T-cell (primary cell): ENCODE results near the gene CIPC. TPM values are rescaled to one million over a fixed set of nuclear protein-coding genes. Genes with fewer than 3 reads are reported as not detected.

Experiments
- ATAC-seq, 4 experiments: fragments of 200-7000 bp in 3 of 4; fragments of 150-1000 bp in 1 of 4; cut with Tn5 transposase; replicated peaks in 1 of 4; 1 replicate in 3 of 4; 2 replicates in 1 of 4; pipeline ENCODE4 v1.10.0; 2021; ENCODE audit warnings: moderate library complexity in 3 of 4, mild to moderate bottlenecking in 2 of 4, moderate number of reproducible peaks in 1 of 4
- CTCF ChIA-PET, 2 donors: fragments of 300-600 bp; sonication (Branson Sonifier 250); formaldehyde crosslinking; loops; one replicate each; lab custom pipeline; 2022; ENCODE audit warnings: antibody characterized with exemption in 2 of 2; lab: Charles Lee
- POLR2A ChIA-PET, 2 donors: fragments of 300-600 bp; sonication (Branson Sonifier 250); formaldehyde crosslinking; loops; one replicate each; lab custom pipeline; 2022; ENCODE audit warnings: antibody characterized with exemption in 2 of 2; lab: Charles Lee
- DNase-seq, 35 experiments: peaks; one replicate each; pipeline versions ENCODE4 v3.0.0 to v3.0.0-alpha.2; 2013 to 2023
- H3K27ac ChIP-seq: one replicate; pipeline ENCODE4 v1.5.1; 2013; ENCODE audit warnings: low read length
- H3K27me3 ChIP-seq, 2 experiments: replicated peaks in 1 of 2; 1 replicate in 1 of 2; 2 replicates in 1 of 2; pipeline versions ENCODE4 v1.6.1 to v1.7.0; 2013; ENCODE audit warnings: low read length in 1 of 2, mixed read lengths in 1 of 2; ENCODE audit not compliant: control insufficient read depth in 2 of 2, insufficient read depth in 2 of 2; ENCODE audit errors: extremely low read depth in 1 of 2
- H3K36me3 ChIP-seq, 2 donors: 1 replicate in 1 of 2; 2 replicates in 1 of 2; pipeline versions ENCODE4 v1.6.1 to v1.7.0; 2013; ENCODE audit warnings: low read length in 1 of 2; ENCODE audit not compliant: control insufficient read depth in 2 of 2, insufficient read depth in 1 of 2; ENCODE audit errors: extremely low read depth in 1 of 2
- H3K4me1 ChIP-seq, 2 experiments: 1 replicate in 1 of 2; 2 replicates in 1 of 2; pipeline versions ENCODE4 v1.6.1 to v1.7.0; 2013; ENCODE audit warnings: low read length in 2 of 2, mixed read lengths in 1 of 2; ENCODE audit not compliant: insufficient read depth in 2 of 2, control insufficient read depth in 1 of 2; ENCODE audit errors: extremely low read depth in 1 of 2
- H3K4me3 ChIP-seq, 2 donors: 1 replicate in 1 of 2; 2 replicates in 1 of 2; pipeline versions ENCODE4 v1.5.1 to v1.7.0; 2013; ENCODE audit warnings: mild to moderate bottlenecking in 2 of 2, low read length in 1 of 2, moderate library complexity in 1 of 2; ENCODE audit not compliant: control insufficient read depth in 1 of 2; ENCODE audit errors: extremely low read depth in 1 of 2
- H3K9me3 ChIP-seq: 2 replicates; pipeline ENCODE4 v1.7.0; 2013
- H3K27ac Mint-ChIP-seq, 2 donors: one replicate each; pipeline ENCODE4 v1.8.0; 2020 to 2021; ENCODE audit warnings: mild to moderate bottlenecking in 2 of 2, mixed read lengths in 2 of 2
- H3K27me3 Mint-ChIP-seq, 2 donors: one replicate each; pipeline ENCODE4 v1.8.0; 2021 to 2022; ENCODE audit warnings: mixed read lengths in 2 of 2
- H3K36me3 Mint-ChIP-seq: one replicate; pipeline ENCODE4 v1.8.0; 2021; ENCODE audit warnings: mixed read lengths
- H3K4me1 Mint-ChIP-seq, 3 donors: one replicate each; pipeline ENCODE4 v1.8.0; 2020 to 2022; ENCODE audit warnings: mixed read lengths in 3 of 3, mild to moderate bottlenecking in 1 of 3
- H3K4me3 Mint-ChIP-seq, 3 donors: one replicate each; pipeline ENCODE4 v1.8.0; 2020 to 2022; ENCODE audit warnings: mild to moderate bottlenecking in 3 of 3, mixed read lengths in 3 of 3, moderate library complexity in 3 of 3
- H3K9me3 Mint-ChIP-seq, 3 donors: one replicate each; pipeline ENCODE4 v1.8.0; 2020 to 2022; ENCODE audit warnings: mixed read lengths in 3 of 3
- WGBS: methylation state at CpG from one replicate; pipeline ENCODE4 v1.1.5; 2013; ENCODE audit warnings: missing lambda C conversion rate; ENCODE audit not compliant: insufficient coverage; 5-methylcytosine and 5-hydroxymethylcytosine counted together
- total RNA-seq, 35 experiments: library from RNA in 6 of 35; stranded (reverse) in 6 of 35; fragments of 120-200 nt in 1 of 35; gene quantifications; one replicate each; pipeline versions ENCODE4 v1.2.1 to v1.2.4 and lab custom pipeline; 2013 to 2026

Gene CIPC
- total RNA-seq, 5 donors from 2014 or later (not counting 1 experiment from before 2014, with no cell fraction given) = 8.4 to 14.0 (median 11.8) TPM

GRCh38 chr14:77108753-77109152 is 10.7 kb downstream of the CIPC start:
- H3K4me1 Mint-ChIP-seq = peaks cover 0 to 24% (median 4%) of the 10 kb centered on the region in 3 donors
- Histone ChIP-seq H3K36me3 (peaks cover 7 to 55% of the 10 kb centered on the region in 2 donors), H3K4me3 (no peak overlapping the region), H3K9me3 (no peaks in the 10 kb centered on the region), H3K4me1 (no peaks in the 10 kb centered on the region), H3K27me3 (no peaks in the 10 kb centered on the region), H3K27ac (no peak overlapping the region)
- H3K27me3 Mint-ChIP-seq = no peaks in the 10 kb centered on the region
- CTCF ChIA-PET = interaction anchor here (0.6 to 1.8 kb wide), 5 partner anchors 13 to 1323 kb away, joined by 3 to 7 read pairs (median 4); no protein-coding TSS in a partner anchor
- ATAC-seq (peak in 1 of 4 experiments; percentile 26), DNase-seq (peak in 1 of 35 experiments; percentile 24)
- no peaks in the 10 kb centered on the region for H3K9me3 Mint-ChIP-seq
- 83% methylated on average over 2 of the region's 2 CpGs for WGBS
- no peak overlapping the region for H3K27ac Mint-ChIP-seq
- no peak overlapping the region for H3K4me3 Mint-ChIP-seq
- H3K36me3 Mint-ChIP-seq = peaks cover 50% of the 10 kb centered on the region
- POLR2A ChIA-PET = no interaction called here

GRCh38 chr14:77109656-77110055 is 11.6 kb downstream of the CIPC start:
- H3K36me3 ChIP-seq = peaks cover 7 to 65% of the 10 kb centered on the region in 2 donors
- no peaks in the 10 kb centered on the region for H3K9me3 Mint-ChIP-seq
- ChIA-PET CTCF (interaction anchor here (0.5 to 1.8 kb wide), 5 partner anchors 11 to 220 kb away, joined by 3 to 7 read pairs (median 5); no protein-coding TSS in a partner anchor), POLR2A (interaction anchor here in 1 of 2 donors (0.5 kb wide), 1 partner anchor 12 kb away, joined by 5 read pairs; no protein-coding TSS in a partner anchor)
- peaks cover 0 to 17% (median under 1%) of the 10 kb centered on the region in 3 donors for H3K4me1 Mint-ChIP-seq
- WGBS = 100% methylated on average over 1 of the region's 6 CpGs
- no peaks in the 10 kb centered on the region for H3K27me3 Mint-ChIP-seq
- no peak overlapping the region for H3K4me3 ChIP-seq
- DNase-seq (no peak), ATAC-seq (no peak)
- H3K27ac Mint-ChIP-seq = no peak overlapping the region
- H3K4me3 Mint-ChIP-seq = no peak overlapping the region
- H3K36me3 Mint-ChIP-seq = peaks cover 53% of the 10 kb centered on the region
- H3K27ac ChIP-seq = no peak overlapping the region
- no peaks in the 10 kb centered on the region for H3K9me3 ChIP-seq
- no peaks in the 10 kb centered on the region for H3K27me3 ChIP-seq
- H3K4me1 ChIP-seq = no peaks in the 10 kb centered on the region

GRCh38 chr14:77110286-77110685 is 12.2 kb downstream of the CIPC start:
- peaks cover 7 to 68% of the 10 kb centered on the region in 2 donors for H3K36me3 ChIP-seq
- no peak overlapping the region for H3K4me3 Mint-ChIP-seq
- no peak overlapping the region for H3K27ac ChIP-seq
- DNase-seq (no peak), ATAC-seq (no peak)
- no CpG with 5 or more reads among the region's 1 CpG for WGBS
- peaks cover 56% of the 10 kb centered on the region for H3K36me3 Mint-ChIP-seq
- H3K4me1 ChIP-seq = no peaks in the 10 kb centered on the region
- no peaks in the 10 kb centered on the region for H3K27me3 Mint-ChIP-seq
- no peaks in the 10 kb centered on the region for H3K9me3 ChIP-seq
- H3K4me3 ChIP-seq = no peak overlapping the region
- H3K27me3 ChIP-seq = no peaks in the 10 kb centered on the region
- CTCF ChIA-PET = interaction anchor here in 1 of 2 donors (0.8 to 1.8 kb wide), 3 partner anchors 11 to 14 kb away, joined by 3 to 7 read pairs (median 5); no protein-coding TSS in a partner anchor
- no peak overlapping the region for H3K27ac Mint-ChIP-seq
- no peaks in the 10 kb centered on the region for H3K9me3 Mint-ChIP-seq
- POLR2A ChIA-PET = no interaction called here
- peaks cover 0 to 15% (median 0%) of the 10 kb centered on the region in 3 donors for H3K4me1 Mint-ChIP-seq

- no peak for ATAC-seq
- no peak overlapping the region for H3K4me3 ChIP-seq
- ChIA-PET CTCF (interaction anchor here in 1 of 2 donors (1.5 kb wide), 1 partner anchor 13 kb away, joined by 7 read pairs; no protein-coding TSS in a partner anchor), POLR2A (no interaction called here)
- DNase-seq = no peak
- no peaks in the 10 kb centered on the region for H3K4me1 ChIP-seq
- Mint-ChIP-seq H3K36me3 (peaks cover 59% of the 10 kb centered on the region), H3K9me3 (no peaks in the 10 kb centered on the region), H3K4me3 (no peak overlapping the region), H3K27me3 (no peaks in the 10 kb centered on the region), H3K27ac (no peak overlapping the region), H3K4me1 (peaks cover 0 to 15% (median 0%) of the 10 kb centered on the region in 3 donors)
- no peaks in the 10 kb centered on the region for H3K9me3 ChIP-seq
- H3K27ac ChIP-seq = no peak overlapping the region
- WGBS = no CpG with 5 or more reads among the region's 5 CpGs
- peaks cover 7 to 65% of the 10 kb centered on the region in 2 donors for H3K36me3 ChIP-seq
- no peaks in the 10 kb centered on the region for H3K27me3 ChIP-seq
Measured at GRCh38 chr14:77111021-77111420, 13.0 kb downstream of the CIPC start.

GRCh38 chr14:77113644-77114043 is 15.6 kb downstream of the CIPC start:
- WGBS = 97% methylated on average over 11 of the region's 11 CpGs
- peaks cover 7 to 45% of the 10 kb centered on the region in 2 donors for H3K36me3 ChIP-seq
- peaks cover 49% of the 10 kb centered on the region for H3K36me3 Mint-ChIP-seq
- ATAC-seq = no peak
- DNase-seq = no peak
- H3K27ac ChIP-seq = no peak overlapping the region
- H3K4me3 Mint-ChIP-seq = no peak overlapping the region
- ChIA-PET POLR2A (no interaction called here), CTCF (interaction anchor here (0.7 to 1.2 kb wide), 4 partner anchors 11 to 15 kb away, joined by 3 to 5 read pairs (median 4); partner anchors contain the start of gene CIPC (in 1 of the 2))
- no peaks in the 10 kb centered on the region for H3K9me3 ChIP-seq
- no peak overlapping the region for H3K4me3 ChIP-seq
- H3K27me3 Mint-ChIP-seq = no peaks in the 10 kb centered on the region
- H3K9me3 Mint-ChIP-seq = no peaks in the 10 kb centered on the region
- peaks cover 0 to 5% (median 0%) of the 10 kb centered on the region in 3 donors for H3K4me1 Mint-ChIP-seq
- H3K27ac Mint-ChIP-seq = no peak overlapping the region
- H3K4me1 ChIP-seq = no peaks in the 10 kb centered on the region
- no peaks in the 10 kb centered on the region for H3K27me3 ChIP-seq

GRCh38 chr14:77114609-77115008 is 16.6 kb downstream of the CIPC start:
- 90% methylated on average over 2 of the region's 4 CpGs for WGBS

More at GRCh38 chr14:77114609-77115008, 16.6 kb downstream of the CIPC start:
- H3K27me3 Mint-ChIP-seq = no peaks in the 10 kb centered on the region
- ChIA-PET CTCF (interaction anchor here in 1 of 2 donors (0.5 kb wide), 1 partner anchor 96 kb away, joined by 5 read pairs; no protein-coding TSS in a partner anchor), POLR2A (no interaction called here)
- H3K4me3 Mint-ChIP-seq = no peak overlapping the region
- peaks cover 0 to 7% of the 10 kb centered on the region in 2 experiments for H3K4me1 ChIP-seq
- H3K36me3 ChIP-seq = peaks cover 5 to 40% of the 10 kb centered on the region in 2 donors
- no peak for ATAC-seq
- peaks cover 42% of the 10 kb centered on the region for H3K36me3 Mint-ChIP-seq
- H3K4me3 ChIP-seq = no peak overlapping the region
- no peak for DNase-seq
- no peak overlapping the region for H3K27ac Mint-ChIP-seq
- H3K9me3 ChIP-seq = no peaks in the 10 kb centered on the region
- no peaks in the 10 kb centered on the region for H3K9me3 Mint-ChIP-seq
- H3K4me1 Mint-ChIP-seq = peaks cover 0 to under 1% (median under 1%) of the 10 kb centered on the region in 3 donors
- no peaks in the 10 kb centered on the region for H3K27me3 ChIP-seq
- no peak overlapping the region for H3K27ac ChIP-seq
